Uterus (tissue), 4 donors: ENCODE data around the gene CHTF8. TPM values are rescaled to one million over a fixed set of nuclear protein-coding genes. Genes with fewer than 3 reads are reported as not detected.
A peak's percentile ranks its signal among the peaks of the same experiment; 100 is the strongest.
"Not testable (repeated sequence)": the region's sequence is repeated elsewhere in the genome, so short reads cannot be mapped to it uniquely, and the experiment has no call there.

Experiments used
- DNase-seq, 2 donors: peaks; one replicate each; pipeline ENCODE4 v3.0.0-alpha.2; 2019 to 2020
- H3K27ac ChIP-seq, 2 donors: fragments of 200-600 bp; sonication (generic); 1 replicate in 1 of 2; 2 replicates in 1 of 2; pipeline ENCODE4 v1.5.1; 2016 to 2018
- H3K27me3 ChIP-seq, 2 donors: fragments of 200-600 bp; sonication (generic); one replicate each; pipeline ENCODE4 v1.5.1; 2018 to 2019; ENCODE audit warnings: control low read depth in 1 of 2
- H3K36me3 ChIP-seq, 2 donors: fragments of 200-600 bp; sonication (generic); one replicate each; pipeline ENCODE4 v1.5.1; 2019; ENCODE audit warnings: control low read depth in 1 of 2
- H3K4me1 ChIP-seq, 2 donors: fragments of 200-600 bp; sonication (generic); one replicate each; pipeline ENCODE4 v1.5.1; 2018 to 2019; ENCODE audit warnings: control low read depth in 1 of 2
- H3K4me3 ChIP-seq, 2 donors: fragments of 200-600 bp; sonication (generic); 1 replicate in 1 of 2; 2 replicates in 1 of 2; pipeline ENCODE4 v1.5.1; 2018 to 2019; ENCODE audit warnings: mild to moderate bottlenecking in 1 of 2
- H3K9me3 ChIP-seq, 2 donors: fragments of 200-600 bp; sonication (generic); one replicate each; pipeline ENCODE4 v1.5.1; 2019; ENCODE audit warnings: control low read depth in 1 of 2
- CTCF ChIP-seq, 4 experiments: fragments of 200-600 bp in 2 of 4; fragments of 450-650 bp in 2 of 4; sonication (generic) in 2 of 4; IDR thresholded peaks; one replicate each; pipeline ENCODE4 v1.5.1; 2016 to 2019; ENCODE audit warnings: antibody characterized with exemption in 4 of 4, mild to moderate bottlenecking in 2 of 4, moderate library complexity in 1 of 4
- POLR2A ChIP-seq, 2 donors: fragments of 450-650 bp; IDR thresholded peaks; one replicate each; pipeline ENCODE4 v1.6.1; 2016; ENCODE audit warnings: antibody characterized with exemption in 2 of 2, mild to moderate bottlenecking in 1 of 2, moderate library complexity in 1 of 2
- intact Hi-C: fragments of 100-400 bp; cut with DNase I; formaldehyde crosslinking; loops from one replicate; pipeline ENCODE4 v1.15.1; 2023; ENCODE audit warnings: low total_unique reads
- total RNA-seq, 4 donors: library from RNA; depleted of rRNA in 3 of 4; stranded (reverse); fragments of >200 nt in 3 of 4; gene quantifications; one replicate each; pipeline versions ENCODE4 v1.1.0 to v1.2.4, GENCODE V29; 2014 to 2023
- donor health status: DM: yes; HTN: yes; CAD: no.

The CHTF8 gene
- total RNA-seq, 4 donors from 2014 or later: 29.7 to 120 (median 65.3) TPM

GRCh38 chr16:69126221-69126620, 6.2 kb downstream of the CHTF8 start:
- Histone ChIP-seq H3K4me3 (no peak overlapping the region), H3K4me1 (peaks cover 0 to 12% of the 10 kb centered on the region in 2 donors), H3K27me3 (no peaks in the 10 kb centered on the region), H3K36me3 (no peaks in the 10 kb centered on the region), H3K27ac (no peak overlapping the region), H3K9me3 (no peaks in the 10 kb centered on the region)
- intact Hi-C loops: no loop called here
- no peak for DNase-seq
- TF ChIP-seq CTCF (IDR thresholded peaks at IDR 0.05) (no peak), POLR2A (IDR thresholded peaks at IDR 0.05) (no peak)

GRCh38 chr16:69124961-69125360, 7.4 kb downstream of the CHTF8 start:
- DNase-seq, H3K27ac ChIP-seq, H3K9me3 ChIP-seq, H3K27me3 ChIP-seq, H3K4me1 ChIP-seq, H3K4me3 ChIP-seq, H3K36me3 ChIP-seq: not testable (repeated sequence)
- intact Hi-C loops: loop anchor here (5.0 kb wide), 1 partner anchor 598 kb away; no protein-coding TSS in a partner anchor

DNA sequence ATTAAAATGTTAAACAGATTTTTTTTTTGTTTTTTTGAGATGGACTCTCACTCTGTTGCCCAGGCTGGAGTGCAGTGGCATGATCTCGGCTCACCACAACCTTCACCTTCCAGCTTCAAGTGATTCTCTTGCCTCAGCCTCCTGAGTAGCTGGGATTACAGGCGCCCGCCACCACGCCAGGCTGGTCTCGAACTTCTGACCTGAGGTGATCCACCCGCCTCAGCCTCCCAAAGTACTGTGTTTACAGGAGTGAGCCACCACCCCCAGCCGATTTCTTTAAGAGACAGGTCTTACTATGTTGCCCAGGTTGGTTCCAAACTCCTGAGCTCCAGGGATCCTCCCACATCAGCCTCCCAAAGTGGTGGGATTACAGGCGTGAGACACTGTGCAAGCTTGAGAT, 8.0 kb downstream of the CHTF8 start:
- not testable (repeated sequence) for H3K27ac ChIP-seq, H3K4me3 ChIP-seq, H3K36me3 ChIP-seq, H3K9me3 ChIP-seq, DNase-seq, H3K4me1 ChIP-seq, H3K27me3 ChIP-seq
- intact Hi-C loops: loop anchor here (5.0 kb wide), 1 partner anchor 597 kb away; no protein-coding TSS in a partner anchor

- no peaks in the 10 kb centered on the region for H3K36me3 ChIP-seq
- H3K4me1 ChIP-seq: no peaks in the 10 kb centered on the region
- peak in 1 of 2 donors; percentile 56 for DNase-seq
- TF ChIP-seq CTCF (IDR thresholded peaks at IDR 0.05) (peak; percentile 48 to 69 (median 67)), POLR2A (IDR thresholded peaks at IDR 0.05) (no peak)
- H3K4me3 ChIP-seq: no peak overlapping the region
- intact Hi-C loops: loop anchor here (5.0 kb wide), 1 partner anchor 597 kb away; no protein-coding TSS in a partner anchor
- no peak overlapping the region for H3K27ac ChIP-seq
- H3K9me3 ChIP-seq: no peaks in the 10 kb centered on the region
- H3K27me3 ChIP-seq: no peaks in the 10 kb centered on the region
Measured at GRCh38 chr16:69123910-69124309, 8.5 kb downstream of the CHTF8 start.

DNA sequence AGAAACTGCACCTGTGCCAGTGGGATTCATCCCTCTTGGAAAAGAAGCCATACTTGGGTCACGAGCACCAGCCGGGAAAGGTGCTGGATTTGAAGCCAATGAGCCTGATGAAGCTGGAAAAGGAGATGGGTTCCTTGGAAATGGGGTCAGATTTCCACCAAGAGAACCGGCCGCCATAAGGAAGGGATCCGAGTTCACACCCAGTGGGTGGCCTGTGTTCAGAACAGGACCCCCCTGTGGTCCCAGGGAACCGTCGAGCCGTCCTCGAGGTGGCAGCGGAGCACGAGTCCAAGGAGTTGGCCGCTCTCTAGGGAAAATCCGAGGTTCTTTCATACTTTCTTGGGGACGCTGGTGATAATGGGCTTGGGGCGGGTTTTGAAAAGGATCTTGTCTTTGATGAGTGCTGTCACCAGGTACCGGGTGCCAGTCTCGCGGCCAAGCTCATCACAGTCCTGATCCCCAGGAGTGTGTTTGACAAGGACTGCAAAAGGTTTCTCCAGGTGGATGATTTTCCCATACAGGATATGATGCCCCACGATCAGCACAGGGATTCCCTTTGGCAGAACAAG, 12.2 kb downstream of the CHTF8 start:
- intact Hi-C loops: loop anchor here (5.0 kb wide), 1 partner anchor 593 kb away; no protein-coding TSS in a partner anchor
- no peak overlapping the region for H3K4me3 ChIP-seq
- no peak overlapping the region for H3K27ac ChIP-seq
- H3K9me3 ChIP-seq: no peaks in the 10 kb centered on the region
- TF ChIP-seq POLR2A (IDR thresholded peaks at IDR 0.05): no peak
- no peaks in the 10 kb centered on the region for H3K36me3 ChIP-seq
- DNase-seq: no peak
- no peaks in the 10 kb centered on the region for H3K4me1 ChIP-seq
- H3K27me3 ChIP-seq: no peaks in the 10 kb centered on the region

DNA sequence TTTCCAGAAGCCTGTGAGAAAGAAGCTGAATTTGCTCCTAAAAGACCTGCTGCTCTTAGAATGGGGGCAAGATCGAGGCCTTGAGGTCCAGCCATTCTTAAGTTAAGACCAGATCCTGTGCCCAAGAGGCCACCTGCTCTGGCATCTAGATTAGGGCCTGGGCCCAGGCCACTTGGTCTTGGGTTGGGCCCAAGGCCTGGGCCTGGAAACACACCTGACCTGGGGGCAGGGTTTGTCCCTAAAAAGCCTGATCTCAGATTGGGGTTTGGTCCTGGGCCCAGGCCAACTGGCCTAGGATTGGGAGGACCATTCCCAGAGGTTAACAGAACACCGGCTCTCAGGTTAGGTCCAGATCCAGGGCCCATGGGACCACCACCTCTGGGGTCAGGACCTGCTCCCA, 12.9 kb downstream of the CHTF8 start:
- Histone ChIP-seq H3K9me3 (no peaks in the 10 kb centered on the region), H3K36me3 (no peaks in the 10 kb centered on the region), H3K27ac (no peak overlapping the region), H3K4me3 (no peak overlapping the region), H3K27me3 (no peaks in the 10 kb centered on the region), H3K4me1 (no peaks in the 10 kb centered on the region)
- no peak for DNase-seq
- intact Hi-C loops: no loop called here
- no peak for TF ChIP-seq POLR2A (IDR thresholded peaks at IDR 0.05)

DNA sequence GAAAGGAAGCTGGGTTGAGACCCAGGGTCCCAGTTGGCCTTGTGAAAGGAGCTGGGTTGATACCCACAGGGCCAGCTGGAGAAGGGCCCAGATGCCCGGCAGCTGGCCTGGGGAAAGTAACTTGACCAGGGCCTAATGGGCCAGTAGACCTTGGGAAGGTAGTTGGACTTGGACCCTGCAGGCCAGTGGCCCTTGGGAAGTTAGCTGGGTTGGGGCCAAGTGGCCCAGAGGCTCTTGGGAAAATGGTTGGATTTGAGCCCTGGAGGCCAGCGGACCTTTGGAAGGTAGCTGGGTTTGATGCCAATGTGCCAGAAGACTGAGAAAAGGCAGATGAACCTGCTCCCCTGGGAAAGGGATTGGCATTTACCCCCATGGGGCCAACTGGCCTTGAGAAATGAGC, 13.4 kb downstream of the CHTF8 start:
- H3K9me3 ChIP-seq: no peaks in the 10 kb centered on the region
- no peaks in the 10 kb centered on the region for H3K36me3 ChIP-seq
- TF ChIP-seq CTCF (IDR thresholded peaks at IDR 0.05): no peak
- no peak for TF ChIP-seq POLR2A (IDR thresholded peaks at IDR 0.05)
- no peak overlapping the region for H3K4me3 ChIP-seq
- no peaks in the 10 kb centered on the region for H3K4me1 ChIP-seq
- intact Hi-C loops: no loop called here
- H3K27me3 ChIP-seq: no peaks in the 10 kb centered on the region
- H3K27ac ChIP-seq: no peak overlapping the region
- DNase-seq: no peak
